ENCODE results near the gene RPS21.

The RPS21 gene

GRCh38 chr20:62418709-62419487 lies 32.0 kb downstream of the RPS21 start:
- Histone ChIP-seq H3K4me2 (ENCODE audit: low read depth, low read length, poor library complexity, severe bottlenecking) (no peak overlapping the region), H4K20me1 (ENCODE audit: insufficient read depth, low read length, poor library complexity, severe bottlenecking) (no peaks in the 10 kb centered on the region), H3K9ac (ENCODE audit: low read depth, low read length, poor library complexity, severe bottlenecking) (no peak overlapping the region), H3K36me3 (ENCODE audit: insufficient read depth, low read length) (no peaks in the 10 kb centered on the region), H3K9me2 (replicated peaks; ENCODE audit: low read depth, low read length) (no peaks in the 10 kb centered on the region), H3K9me3 (ENCODE audit: insufficient read depth, low read depth, low read length) (no peaks in the 10 kb centered on the region), H3F3A (ENCODE audit: low read depth) (no peaks in the 10 kb centered on the region), H2AFZ (ENCODE audit: low read length) (no peak overlapping the region), H3K27me3 (ENCODE audit: insufficient read depth, low read length, poor library complexity, severe bottlenecking) (no peaks in the 10 kb centered on the region), H3K4me1 (ENCODE audit: insufficient read depth, low read length, poor library complexity, severe bottlenecking) (no peaks in the 10 kb centered on the region), H3K79me2 (ENCODE audit: insufficient read depth, low read length) (no peaks in the 10 kb centered on the region), H3K4me3 (ENCODE audit: low read length, poor library complexity, severe bottlenecking) (no peak overlapping the region)
- TF ChIP-seq CTCF (conservative IDR thresholded peaks at IDR 0.05; ENCODE audit: low read length) (no peak), EZH2phosphoT487 (IDR thresholded peaks at IDR 0.05; ENCODE audit: borderline replicate concordance) (no peak)

GRCh38 chr20:62419759-62420158 lies 32.9 kb downstream of the RPS21 start:
- no peaks in the 10 kb centered on the region for H3K4me1 ChIP-seq (ENCODE audit: insufficient read depth, low read length, poor library complexity, severe bottlenecking)
- no peaks in the 10 kb centered on the region for H3K36me3 ChIP-seq (ENCODE audit: insufficient read depth, low read length)
- no peak overlapping the region for H3K9ac ChIP-seq (ENCODE audit: low read depth, low read length, poor library complexity, severe bottlenecking)
- H3K4me3 ChIP-seq (ENCODE audit: low read length, poor library complexity, severe bottlenecking) = no peak overlapping the region
- H3F3A ChIP-seq (ENCODE audit: low read depth) = no peaks in the 10 kb centered on the region
- H2AFZ ChIP-seq (ENCODE audit: low read length) = no peak overlapping the region
- TF ChIP-seq CTCF (conservative IDR thresholded peaks at IDR 0.05; ENCODE audit: low read length) (no peak), EZH2phosphoT487 (IDR thresholded peaks at IDR 0.05; ENCODE audit: borderline replicate concordance) (no peak)
- no peaks in the 10 kb centered on the region for H3K9me3 ChIP-seq (ENCODE audit: insufficient read depth, low read depth, low read length)
- H3K27me3 ChIP-seq (ENCODE audit: insufficient read depth, low read length, poor library complexity, severe bottlenecking) = no peaks in the 10 kb centered on the region
- no peak overlapping the region for H3K4me2 ChIP-seq (ENCODE audit: low read depth, low read length, poor library complexity, severe bottlenecking)
- no peaks in the 10 kb centered on the region for H4K20me1 ChIP-seq (ENCODE audit: insufficient read depth, low read length, poor library complexity, severe bottlenecking)
- H3K79me2 ChIP-seq (ENCODE audit: insufficient read depth, low read length) = no peaks in the 10 kb centered on the region
- no peaks in the 10 kb centered on the region for H3K9me2 ChIP-seq (replicated peaks; ENCODE audit: low read depth, low read length)

GRCh38 chr20:62420846-62421715 lies 34.2 kb downstream of the RPS21 start:
- no peak overlapping the region for H3K4me2 ChIP-seq (ENCODE audit: low read depth, low read length, poor library complexity, severe bottlenecking)
- no peaks in the 10 kb centered on the region for H3K4me1 ChIP-seq (ENCODE audit: insufficient read depth, low read length, poor library complexity, severe bottlenecking)
- H3K36me3 ChIP-seq (ENCODE audit: insufficient read depth, low read length) = no peaks in the 10 kb centered on the region
- no peaks in the 10 kb centered on the region for H3K9me2 ChIP-seq (replicated peaks; ENCODE audit: low read depth, low read length)
- TF ChIP-seq CTCF (conservative IDR thresholded peaks at IDR 0.05; ENCODE audit: low read length) (no peak), EZH2phosphoT487 (IDR thresholded peaks at IDR 0.05; ENCODE audit: borderline replicate concordance) (no peak)
- H3K79me2 ChIP-seq (ENCODE audit: insufficient read depth, low read length) = no peaks in the 10 kb centered on the region
- H4K20me1 ChIP-seq (ENCODE audit: insufficient read depth, low read length, poor library complexity, severe bottlenecking) = no peaks in the 10 kb centered on the region
- H3K27me3 ChIP-seq (ENCODE audit: insufficient read depth, low read length, poor library complexity, severe bottlenecking) = no peaks in the 10 kb centered on the region
- no peaks in the 10 kb centered on the region for H3K9me3 ChIP-seq (ENCODE audit: insufficient read depth, low read depth, low read length)
- no peak overlapping the region for H2AFZ ChIP-seq (ENCODE audit: low read length)
- no peaks in the 10 kb centered on the region for H3F3A ChIP-seq (ENCODE audit: low read depth)
- H3K9ac ChIP-seq (ENCODE audit: low read depth, low read length, poor library complexity, severe bottlenecking) = no peak overlapping the region
- no peak overlapping the region for H3K4me3 ChIP-seq (ENCODE audit: low read length, poor library complexity, severe bottlenecking)

All from Loucy (cell line).